GM12865 (cell line): ENCODE results near the gene SNX24.

Source experiments
- DNase-seq: peaks from one replicate; pipeline ENCODE4 v3.0.0; 2010; ENCODE audit warnings: low read depth
- H3K4me3 ChIP-seq: 2 replicates; pipeline ENCODE4 v1.5.1; 2011; ENCODE audit warnings: mild to moderate bottlenecking, low read depth, low read length, control low read depth
- CTCF ChIP-seq: IDR thresholded peaks from 2 replicates; pipeline ENCODE4 v1.5.1; 2011; ENCODE audit warnings: low read length, control low read depth, low read depth, inconsistent platforms; ENCODE audit not compliant: insufficient read depth; ENCODE audit errors: missing control alignments

The SNX24 gene

GRCh38 chr5:122924203-122924602, 78.8 kb downstream of the SNX24 start:
- DNase-seq: no peak
- no peak overlapping the region for H3K4me3 ChIP-seq
- no peak for TF ChIP-seq CTCF

GRCh38 chr5:122924719-122925395, 79.4 kb downstream of the SNX24 start:
- no peak for TF ChIP-seq CTCF
- H3K4me3 ChIP-seq: no peak overlapping the region
- no peak for DNase-seq

- TF ChIP-seq CTCF: no peak
- no peak overlapping the region for H3K4me3 ChIP-seq
- no peak for DNase-seq
Observed at GRCh38 chr5:122929001-122929400, 83.6 kb downstream of the SNX24 start.

- no peak overlapping the region for H3K4me3 ChIP-seq
- no peak for DNase-seq
- TF ChIP-seq CTCF: no peak
Observed at GRCh38 chr5:122929980-122930379, 84.6 kb downstream of the SNX24 start.

- TF ChIP-seq CTCF: no peak
- no peak overlapping the region for H3K4me3 ChIP-seq
- DNase-seq: no peak
Observed at GRCh38 chr5:122933956-122934355, 88.5 kb downstream of the SNX24 start.

GRCh38 chr5:122936088-122936487, 90.7 kb downstream of the SNX24 start:
- TF ChIP-seq CTCF: no peak
- H3K4me3 ChIP-seq: no peak overlapping the region
- no peak for DNase-seq

GRCh38 chr5:122937914-122938313, 92.5 kb downstream of the SNX24 start:
- DNase-seq: no peak
- no peak for TF ChIP-seq CTCF
- no peak overlapping the region for H3K4me3 ChIP-seq
